ENCODE data around the gene FRY. TPM values are rescaled to one million over a fixed set of nuclear protein-coding genes. Genes with fewer than 3 reads are reported as not detected.

Gene FRY
- total and polyA plus RNA-seq, 2 of the 13 experiments (the other 11 are each of a cell fraction or from before 2014, with no cell fraction given): 8.2 to 13.1 TPM

GRCh38 chr13:32315238-32316027, 283.9 kb downstream of the FRY start, which contains the start of the genes BRCA2 and ZAR1L (continued):
- TF ChIP-seq, protein P1, sequence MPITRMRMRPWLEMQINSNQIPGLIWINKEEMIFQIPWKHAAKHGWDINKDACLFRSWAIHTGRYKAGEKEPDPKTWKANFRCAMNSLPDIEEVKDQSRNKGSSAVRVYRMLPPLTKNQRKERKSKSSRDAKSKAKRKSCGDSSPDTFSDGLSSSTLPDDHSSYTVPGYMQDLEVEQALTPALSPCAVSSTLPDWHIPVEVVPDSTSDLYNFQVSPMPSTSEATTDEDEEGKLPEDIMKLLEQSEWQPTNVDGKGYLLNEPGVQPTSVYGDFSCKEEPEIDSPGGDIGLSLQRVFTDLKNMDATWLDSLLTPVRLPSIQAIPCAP (CRISPR knock-in tag; IDR thresholded peaks at IDR 0.05; ENCODE audit: low read depth): 0 out of 2 replicates have a peak, but pooled peaks have one; percentile 28
- TF ChIP-seq ZNF329 (CRISPR knock-in tag; IDR thresholded peaks at IDR 0.05; ENCODE audit: low read depth): peak; percentile 28; the same call in 1 of the 2 replicates
- TF ChIP-seq PHF5A (CRISPR knock-in tag; IDR thresholded peaks at IDR 0.05; ENCODE audit: low read depth, unreplicated experiment): no peak
- TF ChIP-seq ZNF678 (CRISPR knock-in tag; IDR thresholded peaks at IDR 0.05): 0 out of 2 replicates have a peak, but pooled peaks have one; percentile 43
- TF ChIP-seq ZNF772 (CRISPR knock-in tag; IDR thresholded peaks at IDR 0.05): peak; percentile 64
- TF ChIP-seq, protein P2, sequence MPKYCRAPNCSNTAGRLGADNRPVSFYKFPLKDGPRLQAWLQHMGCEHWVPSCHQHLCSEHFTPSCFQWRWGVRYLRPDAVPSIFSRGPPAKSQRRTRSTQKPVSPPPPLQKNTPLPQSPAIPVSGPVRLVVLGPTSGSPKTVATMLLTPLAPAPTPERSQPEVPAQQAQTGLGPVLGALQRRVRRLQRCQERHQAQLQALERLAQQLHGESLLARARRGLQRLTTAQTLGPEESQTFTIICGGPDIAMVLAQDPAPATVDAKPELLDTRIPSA (CRISPR knock-in tag; IDR thresholded peaks at IDR 0.05; ENCODE audit: borderline replicate concordance): no peak
- TF ChIP-seq KLF12 (CRISPR knock-in tag; IDR thresholded peaks at IDR 0.05; ENCODE audit: borderline replicate concordance): peak; percentile 63; the same call in 1 of the 2 replicates
- no peak; the same call in 1 of the 2 replicates for TF ChIP-seq SALL2 (CRISPR knock-in tag; IDR thresholded peaks at IDR 0.05)
- TF ChIP-seq ZFP1 (CRISPR knock-in tag; IDR thresholded peaks at IDR 0.05): no peak
- TF ChIP-seq ZNF567 (CRISPR knock-in tag; IDR thresholded peaks at IDR 0.05; ENCODE audit: borderline replicate concordance): no peak
- TF ChIP-seq HMG20B (CRISPR knock-in tag; conservative IDR thresholded peaks at IDR 0.05): no peak
- no peak for TF ChIP-seq ZSCAN30 (CRISPR knock-in tag; IDR thresholded peaks at IDR 0.05)
- TF ChIP-seq, protein P3, sequence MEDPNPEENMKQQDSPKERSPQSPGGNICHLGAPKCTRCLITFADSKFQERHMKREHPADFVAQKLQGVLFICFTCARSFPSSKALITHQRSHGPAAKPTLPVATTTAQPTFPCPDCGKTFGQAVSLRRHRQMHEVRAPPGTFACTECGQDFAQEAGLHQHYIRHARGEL (CRISPR knock-in tag; IDR thresholded peaks at IDR 0.05): no peak
- TF ChIP-seq SIN3A (IDR thresholded peaks at IDR 0.05; ENCODE audit: borderline replicate concordance, low read depth, low read length): peak; percentile 99
- TF ChIP-seq CHD2 (IDR thresholded peaks at IDR 0.05; ENCODE audit: low read depth, low read length): no peak
- peak; percentile 71; the same call in 1 of the 2 replicates for TF ChIP-seq TFE3 (CRISPR knock-in tag; IDR thresholded peaks at IDR 0.05)
- TF ChIP-seq ZNF138 (CRISPR knock-in tag; IDR thresholded peaks at IDR 0.05; ENCODE audit: low read depth): no peak
- no peak for TF ChIP-seq NFIC (IDR thresholded peaks at IDR 0.05; ENCODE audit: low read length)
- no peak for TF ChIP-seq CEBPB (IDR thresholded peaks at IDR 0.05; ENCODE audit: borderline replicate concordance, low read depth, low read length)
- TF ChIP-seq ZNF160 (CRISPR knock-in tag; IDR thresholded peaks at IDR 0.05): no peak
- TF ChIP-seq PREB (CRISPR knock-in tag; IDR thresholded peaks at IDR 0.05): no peak
- TF ChIP-seq SAFB2 (CRISPR knock-in tag; IDR thresholded peaks at IDR 0.05; ENCODE audit: borderline replicate concordance, low read depth): no peak; the same call in 1 of the 2 replicates
- no peak for TF ChIP-seq ZNF20 (CRISPR knock-in tag; IDR thresholded peaks at IDR 0.05)
- TF ChIP-seq CCDC6 (CRISPR knock-in tag; IDR thresholded peaks at IDR 0.05): peak; percentile 63; the same call in 1 of the 2 replicates
- peak; percentile 75 for TF ChIP-seq ATF7-NPFF (CRISPR knock-in tag; IDR thresholded peaks at IDR 0.05; ENCODE audit: low read depth)
- peak; percentile 73 for TF ChIP-seq HNRNPLL (IDR thresholded peaks at IDR 0.05; ENCODE audit: low read depth, low read length, poor library complexity, severe bottlenecking)

Data from HepG2 (cell line).